ENCODE results near the gene SOCS3.

SOCS3 gene

DNA sequence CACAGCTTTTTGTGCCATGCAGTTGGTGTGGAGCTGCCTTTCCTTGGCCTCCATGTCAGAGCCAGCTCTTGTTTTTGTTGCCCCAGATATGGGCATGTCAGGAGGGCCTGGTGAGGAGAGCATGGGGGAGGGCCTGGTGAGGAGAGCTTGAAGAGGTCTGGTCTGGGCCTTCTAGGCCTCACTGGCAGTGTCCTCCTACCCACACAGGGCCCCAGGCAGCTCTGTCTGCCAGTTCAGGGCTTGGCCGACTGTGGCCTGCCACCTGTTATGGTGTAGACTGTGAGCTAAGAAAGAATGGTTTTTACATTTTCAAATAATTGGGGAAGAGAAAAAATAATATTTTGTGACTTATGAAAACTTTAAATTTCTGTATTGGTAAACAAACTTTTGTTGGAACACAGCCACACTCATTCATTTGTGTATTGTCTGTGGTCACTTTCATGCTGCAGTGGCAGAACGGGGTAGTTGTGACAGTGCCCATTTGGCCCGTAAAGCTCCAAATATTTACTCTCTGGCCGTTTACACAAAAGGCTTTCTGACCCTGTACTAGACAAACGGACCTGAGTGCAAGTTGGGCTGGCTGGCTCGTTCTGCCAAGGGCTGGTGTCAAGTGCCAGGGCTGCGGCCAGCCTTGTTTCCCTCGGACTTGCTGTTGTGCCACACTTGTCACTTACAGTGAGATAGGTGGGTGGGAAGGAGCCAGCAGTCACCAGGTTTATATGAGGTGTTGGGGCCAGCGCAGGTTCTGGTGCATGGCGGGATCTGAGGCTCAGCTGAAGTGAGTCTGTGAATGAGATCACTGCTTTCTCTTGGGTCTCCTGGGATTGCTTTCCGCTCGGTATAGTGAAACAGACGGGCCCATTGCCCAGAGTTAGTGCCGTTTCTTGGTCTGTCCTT, 36.8 kb upstream of the SOCS3 start:
- TF ChIP-seq, protein P1, sequence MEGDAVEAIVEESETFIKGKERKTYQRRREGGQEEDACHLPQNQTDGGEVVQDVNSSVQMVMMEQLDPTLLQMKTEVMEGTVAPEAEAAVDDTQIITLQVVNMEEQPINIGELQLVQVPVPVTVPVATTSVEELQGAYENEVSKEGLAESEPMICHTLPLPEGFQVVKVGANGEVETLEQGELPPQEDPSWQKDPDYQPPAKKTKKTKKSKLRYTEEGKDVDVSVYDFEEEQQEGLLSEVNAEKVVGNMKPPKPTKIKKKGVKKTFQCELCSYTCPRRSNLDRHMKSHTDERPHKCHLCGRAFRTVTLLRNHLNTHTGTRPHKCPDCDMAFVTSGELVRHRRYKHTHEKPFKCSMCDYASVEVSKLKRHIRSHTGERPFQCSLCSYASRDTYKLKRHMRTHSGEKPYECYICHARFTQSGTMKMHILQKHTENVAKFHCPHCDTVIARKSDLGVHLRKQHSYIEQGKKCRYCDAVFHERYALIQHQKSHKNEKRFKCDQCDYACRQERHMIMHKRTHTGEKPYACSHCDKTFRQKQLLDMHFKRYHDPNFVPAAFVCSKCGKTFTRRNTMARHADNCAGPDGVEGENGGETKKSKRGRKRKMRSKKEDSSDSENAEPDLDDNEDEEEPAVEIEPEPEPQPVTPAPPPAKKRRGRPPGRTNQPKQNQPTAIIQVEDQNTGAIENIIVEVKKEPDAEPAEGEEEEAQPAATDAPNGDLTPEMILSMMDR (IDR thresholded peaks at IDR 0.05; ENCODE audit: extremely low read depth, missing control alignments): no peak
- DNase-seq (ENCODE audit: low spot score): no peak

DNA sequence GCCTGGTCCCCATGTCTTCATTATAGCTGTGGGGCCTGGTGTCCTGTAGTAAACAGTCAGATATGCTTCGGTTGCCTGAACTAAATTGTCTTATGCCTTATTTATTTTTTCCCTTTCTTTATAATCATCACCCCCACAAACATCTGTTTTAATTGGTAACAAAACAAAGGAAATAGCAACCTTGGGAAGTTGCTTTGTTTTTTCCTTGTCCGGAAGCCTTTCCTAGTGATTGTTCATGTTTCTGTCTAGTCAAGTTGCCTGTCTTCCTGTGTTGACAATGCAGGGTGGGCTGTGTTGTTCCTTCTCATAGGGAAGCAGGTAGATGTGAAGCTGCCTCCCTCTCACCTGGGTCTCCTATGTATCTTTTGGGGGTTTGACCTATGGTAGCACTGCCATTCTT, 35.3 kb upstream of the SOCS3 start:
- TF ChIP-seq, protein P1 (IDR thresholded peaks at IDR 0.05; ENCODE audit: extremely low read depth, missing control alignments): no peak

DNA sequence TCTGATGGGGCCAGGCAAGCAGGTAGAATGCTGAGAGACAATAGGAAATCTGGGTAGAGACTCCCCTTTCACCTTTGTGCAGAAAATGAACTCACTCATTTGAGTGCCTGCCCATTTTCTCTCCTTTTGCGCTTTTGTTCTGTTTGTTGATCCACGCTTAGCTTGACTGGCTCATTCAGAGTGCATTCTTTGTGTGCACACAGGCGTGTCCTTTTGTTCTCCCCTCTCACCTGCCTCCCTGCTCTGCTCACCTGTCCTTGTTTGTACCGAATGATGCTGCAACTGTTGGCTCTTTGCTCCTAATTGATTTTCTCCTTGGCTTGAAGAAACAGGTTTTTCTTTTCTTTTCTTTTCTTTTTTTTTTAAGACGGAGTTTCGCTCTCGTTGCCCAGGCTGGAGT, 34.3 kb upstream of the SOCS3 start:
- TF ChIP-seq, protein P1 (IDR thresholded peaks at IDR 0.05; ENCODE audit: extremely low read depth, missing control alignments): no peak
- DNase-seq (ENCODE audit: low spot score): no peak

More for the DNA sequence above, 35.3 kb upstream of the SOCS3 start:
- DNase-seq (ENCODE audit: low spot score): no peak

DNA sequence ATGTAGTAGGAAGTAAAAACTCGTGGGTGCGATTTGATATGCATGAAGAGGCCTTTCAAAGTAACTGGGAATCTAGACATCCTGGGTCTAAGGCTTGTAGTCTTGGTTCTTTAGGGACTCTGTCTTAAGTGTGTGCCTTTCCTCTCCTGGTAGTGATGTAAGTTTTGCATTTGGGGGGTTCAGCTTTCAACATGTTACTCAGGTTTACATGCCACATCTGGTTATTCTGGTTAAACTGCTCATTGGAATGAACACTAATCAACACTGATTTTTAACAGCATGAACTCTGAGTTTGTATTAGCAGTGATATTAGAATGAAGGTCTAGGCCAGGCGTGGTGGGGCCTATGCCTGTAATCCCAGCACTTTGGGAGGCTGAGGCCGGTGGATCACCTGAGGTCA, 33.7 kb upstream of the SOCS3 start:
- TF ChIP-seq, protein P1 (IDR thresholded peaks at IDR 0.05; ENCODE audit: extremely low read depth, missing control alignments): no peak
- no peak for DNase-seq (ENCODE audit: low spot score)

DNA sequence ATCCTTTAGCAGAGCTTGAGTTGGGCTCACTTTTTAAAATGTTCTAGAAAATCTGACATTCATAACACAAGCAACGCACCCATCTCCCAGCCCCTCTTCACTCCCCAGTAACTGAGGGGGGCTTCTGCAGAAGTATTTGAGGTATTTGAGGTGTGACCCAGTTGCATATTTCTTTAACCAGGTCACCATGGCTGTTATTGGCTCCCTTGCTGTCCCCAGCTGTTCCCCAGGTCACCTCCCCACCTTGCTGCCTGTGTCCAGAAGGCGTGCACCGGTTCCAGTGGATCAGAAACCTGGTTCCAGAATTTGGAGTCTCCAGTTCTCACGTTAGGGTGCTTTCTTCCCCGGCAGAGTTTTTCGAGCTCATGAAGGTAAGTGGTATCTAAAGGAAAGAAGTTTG, 32.4 kb upstream of the SOCS3 start:
- DNase-seq (ENCODE audit: low spot score): no peak
- TF ChIP-seq, protein P1 (IDR thresholded peaks at IDR 0.05; ENCODE audit: extremely low read depth, missing control alignments): no peak

DNA sequence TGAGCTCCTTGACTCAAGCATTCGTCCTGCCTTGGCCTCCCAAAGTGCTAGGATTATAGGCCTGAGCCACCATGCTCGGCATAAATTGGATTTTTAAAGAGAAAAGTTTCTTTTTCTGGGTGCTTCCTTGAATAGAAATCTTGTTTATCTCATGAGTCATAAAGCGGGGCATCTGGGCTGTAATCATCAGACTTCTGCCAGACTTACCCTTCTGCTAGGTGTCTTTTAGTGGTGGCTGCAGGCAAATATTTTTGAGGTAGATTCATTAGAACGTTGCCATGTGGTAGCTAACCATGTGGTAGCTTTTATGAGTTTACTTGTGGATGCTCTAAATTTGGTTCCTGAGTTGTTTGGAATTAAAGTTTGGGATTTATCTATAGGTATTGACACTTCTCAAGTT, 32.0 kb upstream of the SOCS3 start:
- DNase-seq (ENCODE audit: low spot score): no peak
- TF ChIP-seq, protein P1 (IDR thresholded peaks at IDR 0.05; ENCODE audit: extremely low read depth, missing control alignments): no peak

DNA sequence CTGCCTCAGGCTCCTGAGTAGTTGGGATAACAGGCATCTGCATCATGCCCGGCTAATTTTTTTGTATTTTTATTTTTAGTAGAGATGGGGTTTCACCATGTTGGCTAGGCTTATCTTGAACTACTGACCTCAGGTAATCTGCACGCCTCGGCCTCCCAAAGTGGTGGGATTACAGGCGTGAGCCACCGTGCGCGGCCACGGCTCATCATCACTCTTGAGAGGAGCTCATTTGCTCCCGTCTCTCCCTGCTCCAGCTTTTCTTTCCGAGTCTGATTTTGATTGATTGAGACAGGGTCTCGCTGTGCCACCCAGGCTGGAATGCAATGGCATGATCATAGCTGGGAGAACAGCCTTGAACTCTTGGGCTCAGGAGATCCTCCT, 31.2 kb upstream of the SOCS3 start:
- no peak for DNase-seq (ENCODE audit: low spot score)
- TF ChIP-seq, protein P1 (IDR thresholded peaks at IDR 0.05; ENCODE audit: extremely low read depth, missing control alignments): no peak

Data from GM20000 (cell line).